Stomach smooth muscle (tissue), 2 donors: ENCODE data around the gene ARMH4.

Source experiments
- H3K27ac ChIP-seq: one replicate; pipeline ENCODE4 v1.7.0; 2013; ENCODE audit warnings: mild to moderate bottlenecking, low read length, inconsistent platforms
- H3K27me3 ChIP-seq, 2 donors: one replicate each; pipeline ENCODE4 v1.7.0; 2013; ENCODE audit warnings: low read length in 2 of 2; ENCODE audit not compliant: insufficient read depth in 2 of 2, control insufficient read depth in 1 of 2
- H3K36me3 ChIP-seq, 2 donors: one replicate each; pipeline ENCODE4 v1.7.0; 2013; ENCODE audit warnings: low read length in 2 of 2; ENCODE audit not compliant: control insufficient read depth in 2 of 2, insufficient read depth in 2 of 2
- H3K4me1 ChIP-seq: one replicate; pipeline ENCODE4 v1.7.0; 2013; ENCODE audit warnings: low read length; ENCODE audit not compliant: control insufficient read depth, insufficient read depth
- H3K4me3 ChIP-seq, 2 donors: one replicate each; pipeline ENCODE4 v1.7.0; 2013; ENCODE audit warnings: low read length in 2 of 2
- H3K9ac ChIP-seq, 2 donors: one replicate each; pipeline ENCODE4 v1.7.0; 2013; ENCODE audit warnings: low read length in 2 of 2, mild to moderate bottlenecking in 1 of 2
- H3K9me3 ChIP-seq, 2 donors: one replicate each; pipeline ENCODE4 v1.7.0; 2013; ENCODE audit warnings: low read length in 2 of 2; ENCODE audit not compliant: control insufficient read depth in 2 of 2
- donor health status: healthy.
- donor health status: Pancreatic carcinoma.

Gene ARMH4

DNA sequence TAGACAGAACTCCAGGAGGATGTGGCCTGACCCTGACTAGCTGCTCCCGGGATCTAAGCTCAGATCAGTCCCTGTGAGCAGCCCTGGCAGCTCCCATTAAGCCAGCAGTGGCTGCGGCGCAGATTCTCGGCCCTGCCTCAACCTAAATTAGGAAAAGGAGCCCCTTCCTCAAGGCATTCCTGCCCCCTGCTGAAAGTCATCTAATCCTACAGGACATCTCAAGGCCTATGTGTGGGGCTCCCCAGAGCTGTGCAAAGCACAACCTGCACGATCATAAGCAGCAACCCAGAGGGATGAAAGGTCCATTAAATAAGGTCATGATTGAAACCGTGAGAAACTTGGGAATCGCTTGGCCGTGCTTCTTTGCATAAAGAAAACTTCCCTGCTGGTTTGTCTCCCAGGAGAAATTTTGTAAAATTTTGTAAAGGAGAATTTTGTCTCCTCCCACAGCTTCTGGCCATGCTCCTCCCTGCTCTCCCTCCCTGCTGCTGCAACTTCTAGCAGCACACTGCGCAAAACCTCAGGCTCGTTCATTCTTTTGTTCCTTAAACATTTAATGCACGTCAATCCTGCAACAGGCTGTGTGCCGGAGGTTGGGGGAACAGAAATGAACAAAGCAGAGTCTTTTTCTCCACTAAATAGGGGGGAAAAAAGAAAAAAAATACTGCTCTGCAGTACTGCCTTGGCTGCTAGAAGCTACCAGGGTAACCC is 189.5 kb downstream of the ARMH4 start:
- Histone ChIP-seq H3K4me1 (peaks cover 27% of the 10 kb centered on the region), H3K9ac (peak overlapping the region in 1 of 2 donors; percentile 13), H3K27me3 (no peaks in the 10 kb centered on the region)

GRCh38 chr14:57961786-57962060 is 190.3 kb downstream of the ARMH4 start:
- peaks cover 27% of the 10 kb centered on the region for H3K4me1 ChIP-seq
- H3K4me3 ChIP-seq = no peak overlapping the region
- H3K27ac ChIP-seq = peak overlapping the region; percentile 37
- H3K9ac ChIP-seq = no peak overlapping the region
- H3K9me3 ChIP-seq = no peaks in the 10 kb centered on the region
- no peaks in the 10 kb centered on the region for H3K36me3 ChIP-seq
- no peaks in the 10 kb centered on the region for H3K27me3 ChIP-seq

More for the DNA sequence above, 189.5 kb downstream of the ARMH4 start:
- Histone ChIP-seq H3K36me3 (no peaks in the 10 kb centered on the region), H3K27ac (peak overlapping the region; percentile 37), H3K9me3 (no peaks in the 10 kb centered on the region), H3K4me3 (peak overlapping the region in 1 of 2 donors; percentile 49)

- peak overlapping the region; percentile 37 for H3K27ac ChIP-seq
- no peaks in the 10 kb centered on the region for H3K36me3 ChIP-seq
- no peak overlapping the region for H3K9ac ChIP-seq
- peak overlapping the region in 1 of 2 donors; percentile 3 for H3K4me3 ChIP-seq
- H3K27me3 ChIP-seq = no peaks in the 10 kb centered on the region
- peaks cover 27% of the 10 kb centered on the region for H3K4me1 ChIP-seq
- no peaks in the 10 kb centered on the region for H3K9me3 ChIP-seq
Observed at GRCh38 chr14:57960946-57961785, 190.8 kb downstream of the ARMH4 start.

- Histone ChIP-seq H3K27ac (no peak overlapping the region), H3K4me3 (no peak overlapping the region), H3K36me3 (no peaks in the 10 kb centered on the region), H3K27me3 (no peaks in the 10 kb centered on the region), H3K4me1 (peaks cover 15% of the 10 kb centered on the region), H3K9me3 (no peaks in the 10 kb centered on the region), H3K9ac (no peak overlapping the region)
Observed at GRCh38 chr14:57957441-57957840, 194.6 kb downstream of the ARMH4 start.
